ENCODE results near the gene TEX29. TPM values are rescaled to one million over a fixed set of nuclear protein-coding genes. Genes with fewer than 3 reads are reported as not detected.

The TEX29 gene
- total and polyA plus RNA-seq, 10 of the 15 experiments (the other 5 are each of a cell fraction or from before 2014, with no cell fraction given), result 0.14 to 0.30 (median 0.22) TPM; not detected in 7

GRCh38 chr13:111387945-111388600 lies 67.6 kb downstream of the TEX29 start:
- no peaks in the 10 kb centered on the region for H4K20me1 ChIP-seq (ENCODE audit: control insufficient read depth, insufficient read depth)
- no peak overlapping the region for H2AFZ ChIP-seq (ENCODE audit: control insufficient read depth, low read depth, low read length)
- no peaks in the 10 kb centered on the region for H3K79me2 ChIP-seq (ENCODE audit: control insufficient read depth, insufficient read depth, low read length)
- ATAC-seq (no peak), FAIRE-seq (no peak), DNase-seq (ENCODE audit: low read depth, low spot score) (no peak)
- WGBS (ENCODE audit: insufficient coverage, insufficient replicate concordance, low lambda C conversion rate, missing lambda C conversion rate), result 10% methylated on average over 18 of the region's 18 CpGs
- intact Hi-C loops (cut with micrococcal nuclease; ENCODE audit: unreplicated experiment) (no loop called here), in situ Hi-C loops (cut with MboI) (no loop called here)
- RAD21 ChIA-PET (ENCODE audit: unreplicated experiment), result no interaction called here
- CTCF ChIA-PET, result no interaction called here
- H3K9ac ChIP-seq (ENCODE audit: control insufficient read depth, insufficient read depth, low read length), result no peak overlapping the region
- no peaks in the 10 kb centered on the region for H3K9me3 ChIP-seq (replicated peaks; ENCODE audit: control insufficient read depth, insufficient read depth, low read length)
- no peak overlapping the region for H3K4me3 ChIP-seq
- H3K27me3 ChIP-seq (replicated peaks in 1 of 2; ENCODE audit: control insufficient read depth in 2 of 2, insufficient read depth in 2 of 2, low read length in 1 of 2), result no peaks in the 10 kb centered on the region
- TF ChIP-seq RELA (IDR thresholded peaks at IDR 0.05; ENCODE audit: borderline replicate concordance, partially characterized antibody), result no peak
- H3K27ac ChIP-seq (ENCODE audit: control insufficient read depth, insufficient read depth), result no peak overlapping the region
- H3K4me2 ChIP-seq (ENCODE audit: control insufficient read depth, insufficient read depth), result no peak overlapping the region
- POLR2A ChIA-PET, result no interaction called here
- H3K4me1 ChIP-seq (ENCODE audit: control insufficient read depth, insufficient read depth, low read length), result no peaks in the 10 kb centered on the region
- no peaks in the 10 kb centered on the region for H3K36me3 ChIP-seq (ENCODE audit: control insufficient read depth in 2 of 2, insufficient read depth in 2 of 2, low read length in 1 of 2)
- BruUV-seq (replicated peaks), result no TSS peak
- SMC1A ChIA-PET (ENCODE audit: uncharacterized antibody, unreplicated experiment), result no interaction called here

GRCh38 chr13:111388851-111389500 lies 68.5 kb downstream of the TEX29 start:
- ATAC-seq (no peak), FAIRE-seq (no peak), DNase-seq (ENCODE audit: low read depth, low spot score) (no peak)
- no peaks in the 10 kb centered on the region for H3K79me2 ChIP-seq (ENCODE audit: control insufficient read depth, insufficient read depth, low read length)
- H3K9me3 ChIP-seq (replicated peaks; ENCODE audit: control insufficient read depth, insufficient read depth, low read length), result no peaks in the 10 kb centered on the region
- WGBS (ENCODE audit: insufficient coverage, insufficient replicate concordance, low lambda C conversion rate, missing lambda C conversion rate), result 37% methylated on average over 19 of the region's 19 CpGs
- no TSS peak for BruUV-seq (replicated peaks)
- CTCF ChIA-PET, result no interaction called here
- intact Hi-C loops (cut with micrococcal nuclease; ENCODE audit: unreplicated experiment), result no loop called here
- SMC1A ChIA-PET (ENCODE audit: uncharacterized antibody, unreplicated experiment), result no interaction called here
- no peaks in the 10 kb centered on the region for H3K36me3 ChIP-seq (ENCODE audit: control insufficient read depth in 2 of 2, insufficient read depth in 2 of 2, low read length in 1 of 2)
- H3K27me3 ChIP-seq (replicated peaks in 1 of 2; ENCODE audit: control insufficient read depth in 2 of 2, insufficient read depth in 2 of 2, low read length in 1 of 2), result no peaks in the 10 kb centered on the region
- H3K27ac ChIP-seq (ENCODE audit: control insufficient read depth, insufficient read depth), result no peak overlapping the region
- no peak overlapping the region for H3K9ac ChIP-seq (ENCODE audit: control insufficient read depth, insufficient read depth, low read length)
- RAD21 ChIA-PET (ENCODE audit: unreplicated experiment), result no interaction called here
- H3K4me3 ChIP-seq, result no peak overlapping the region
- POLR2A ChIA-PET, result no interaction called here
- H3K4me2 ChIP-seq (ENCODE audit: control insufficient read depth, insufficient read depth), result no peak overlapping the region
- H4K20me1 ChIP-seq (ENCODE audit: control insufficient read depth, insufficient read depth), result no peaks in the 10 kb centered on the region
- TF ChIP-seq USF2 (IDR thresholded peaks at IDR 0.05; ENCODE audit: borderline replicate concordance, low read depth, low read length) (no peak), EZH2 (IDR thresholded peaks at IDR 0.05; ENCODE audit: borderline replicate concordance, control insufficient read depth, low read depth, low read length) (no peak), HCFC1 (IDR thresholded peaks at IDR 0.05; ENCODE audit: low read length) (no peak), CHD2 (IDR thresholded peaks at IDR 0.05; ENCODE audit: borderline replicate concordance, low read depth, low read length) (no peak), ETV6 (conservative IDR thresholded peaks at IDR 0.05 in 1 of 2, IDR thresholded peaks at IDR 0.05 in 1 of 2; ENCODE audit: borderline replicate concordance in 1 of 2, low read depth in 1 of 2) (no peak), ZSCAN29 (IDR thresholded peaks at IDR 0.05) (no peak), SMAD5 (IDR thresholded peaks at IDR 0.05; ENCODE audit: low read depth) (no peak), NRF1 (conservative IDR thresholded peaks at IDR 0.05; ENCODE audit: low read depth, low read length) (no peak), STAT1 (conservative IDR thresholded peaks at IDR 0.05) (no peak)
- TF ChIP-seq, protein P1, sequence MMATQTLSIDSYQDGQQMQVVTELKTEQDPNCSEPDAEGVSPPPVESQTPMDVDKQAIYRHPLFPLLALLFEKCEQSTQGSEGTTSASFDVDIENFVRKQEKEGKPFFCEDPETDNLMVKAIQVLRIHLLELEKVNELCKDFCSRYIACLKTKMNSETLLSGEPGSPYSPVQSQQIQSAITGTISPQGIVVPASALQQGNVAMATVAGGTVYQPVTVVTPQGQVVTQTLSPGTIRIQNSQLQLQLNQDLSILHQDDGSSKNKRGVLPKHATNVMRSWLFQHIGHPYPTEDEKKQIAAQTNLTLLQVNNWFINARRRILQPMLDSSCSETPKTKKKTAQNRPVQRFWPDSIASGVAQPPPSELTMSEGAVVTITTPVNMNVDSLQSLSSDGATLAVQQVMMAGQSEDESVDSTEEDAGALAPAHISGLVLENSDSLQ (IDR thresholded peaks at IDR 0.05), result no peak
- no peak overlapping the region for H2AFZ ChIP-seq (ENCODE audit: control insufficient read depth, low read depth, low read length)
- no peaks in the 10 kb centered on the region for H3K4me1 ChIP-seq (ENCODE audit: control insufficient read depth, insufficient read depth, low read length)
- in situ Hi-C loops (cut with MboI), result no loop called here

All from GM12878 (cell line).